ENCODE measurements around the gene PPM1D. TPM values are rescaled to one million over a fixed set of nuclear protein-coding genes. Genes with fewer than 3 reads are reported as not detected.

The PPM1D gene
- total RNA-seq, 1 experiment from 2014 or later, result 10.4 TPM

DNA sequence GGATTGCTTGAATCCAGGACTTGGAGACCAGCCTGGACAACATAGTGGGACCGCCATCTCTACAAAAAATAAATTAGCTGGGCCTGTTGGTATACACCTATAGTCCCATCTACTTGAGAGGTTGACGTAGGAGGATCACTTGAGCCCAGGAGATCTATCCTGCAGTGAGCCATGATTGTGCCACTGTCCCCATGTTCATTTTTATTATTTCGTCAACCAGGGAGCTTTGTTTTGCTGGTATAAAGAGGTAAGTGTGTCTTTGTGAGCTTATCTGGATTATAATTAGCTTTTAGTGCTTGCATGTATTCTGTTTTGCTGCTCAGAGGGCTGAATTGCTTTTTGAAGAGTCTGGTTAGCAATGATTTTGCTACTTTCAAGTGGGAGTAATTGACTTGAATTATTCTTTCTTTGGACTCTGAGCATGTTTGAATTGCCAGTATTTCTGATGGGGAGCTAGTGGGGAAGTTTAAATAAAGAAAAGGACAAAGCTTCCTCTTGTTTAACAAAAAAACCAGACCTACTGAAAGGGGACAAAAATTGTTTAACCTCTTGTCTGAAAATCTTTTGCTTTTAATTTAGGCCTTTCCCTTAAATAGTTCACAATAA is 46.0 kb downstream of the PPM1D start:
- ChIA-PET POLR2A (ENCODE audit: unreplicated experiment) (interaction anchor here (0.5 kb wide), 1 partner anchor 31 kb away, joined by 6 read pairs; the partner anchor contains the start of gene BCAS3), CTCF (interaction anchor here (0.6 kb wide), 1 partner anchor 504 kb away, joined by 15 read pairs; no protein-coding TSS in a partner anchor)
- Histone ChIP-seq H3K27ac (no peak overlapping the region), H3K4me1 (replicated peaks; ENCODE audit: insufficient read depth) (peaks cover 6% of the 10 kb centered on the region; the same call in 1 of the 2 replicates), H3K9me3 (ENCODE audit: insufficient read depth, low read depth) (no peaks in the 10 kb centered on the region), H3K4me3 (no peak overlapping the region), H3K9me2 (ENCODE audit: insufficient read depth) (no peaks in the 10 kb centered on the region), H3K79me2 (ENCODE audit: low read depth) (0 out of 2 replicates have a peak, but pooled peaks cover 5% of the 10 kb centered on the region), H3F3A (ENCODE audit: insufficient read depth, low read depth) (0 out of 2 replicates have a peak, but pooled peaks cover under 1% of the 10 kb centered on the region), H4K20me1 (ENCODE audit: insufficient read depth) (peaks cover 2% of the 10 kb centered on the region; the same call in 1 of the 2 replicates), H3K27me3 (ENCODE audit: insufficient read depth, low read depth) (no peaks in the 10 kb centered on the region), H3K4me2 (no peak overlapping the region), H2AFZ (no peak overlapping the region), H3K36me3 (ENCODE audit: low read depth) (no peaks in the 10 kb centered on the region)
- TF ChIP-seq CTCF (conservative IDR thresholded peaks at IDR 0.05) (no peak), EZH2 (IDR thresholded peaks at IDR 0.05; ENCODE audit: low read depth) (no peak)
- intact Hi-C loops (cut with micrococcal nuclease; ENCODE audit: unreplicated experiment), result no loop called here
- no peak for DNase-seq
- BruUV-seq (replicated peaks), result no TSS peak

GRCh38 chr17:60646701-60647100 is 46.7 kb downstream of the PPM1D start:
- Histone ChIP-seq H3K4me3 (no peak overlapping the region), H3K27ac (no peak overlapping the region), H3K27me3 (ENCODE audit: insufficient read depth, low read depth) (no peaks in the 10 kb centered on the region), H3K9me2 (ENCODE audit: insufficient read depth) (no peaks in the 10 kb centered on the region), H3K4me1 (replicated peaks; ENCODE audit: insufficient read depth) (peaks cover 4% of the 10 kb centered on the region; the same call in 1 of the 2 replicates), H2AFZ (no peak overlapping the region), H3K9me3 (ENCODE audit: insufficient read depth, low read depth) (no peaks in the 10 kb centered on the region), H4K20me1 (ENCODE audit: insufficient read depth) (no peaks in the 10 kb centered on the region), H3K36me3 (ENCODE audit: low read depth) (no peaks in the 10 kb centered on the region), H3K79me2 (ENCODE audit: low read depth) (0 out of 2 replicates have a peak, but pooled peaks cover 5% of the 10 kb centered on the region), H3F3A (ENCODE audit: insufficient read depth, low read depth) (no peaks in the 10 kb centered on the region), H3K4me2 (no peak overlapping the region)
- intact Hi-C loops (cut with micrococcal nuclease; ENCODE audit: unreplicated experiment), result no loop called here
- ChIA-PET CTCF (no interaction called here), POLR2A (ENCODE audit: unreplicated experiment) (interaction anchor here (0.5 kb wide), 1 partner anchor 31 kb away, joined by 6 read pairs; the partner anchor contains the start of gene BCAS3)
- DNase-seq, result no peak
- TF ChIP-seq EZH2 (IDR thresholded peaks at IDR 0.05; ENCODE audit: low read depth) (no peak), CTCF (conservative IDR thresholded peaks at IDR 0.05) (no peak)
- no TSS peak for BruUV-seq (replicated peaks)

- Histone ChIP-seq H3K79me2 (ENCODE audit: low read depth) (0 out of 2 replicates have a peak, but pooled peaks cover 5% of the 10 kb centered on the region), H3K27me3 (ENCODE audit: insufficient read depth, low read depth) (no peaks in the 10 kb centered on the region), H3K27ac (no peak overlapping the region), H3F3A (ENCODE audit: insufficient read depth, low read depth) (peaks cover under 1% of the 10 kb centered on the region; the same call in 1 of the 2 replicates), H3K9me3 (ENCODE audit: insufficient read depth, low read depth) (no peaks in the 10 kb centered on the region), H4K20me1 (ENCODE audit: insufficient read depth) (no peaks in the 10 kb centered on the region), H2AFZ (no peak overlapping the region), H3K9me2 (ENCODE audit: insufficient read depth) (no peaks in the 10 kb centered on the region), H3K36me3 (ENCODE audit: low read depth) (no peaks in the 10 kb centered on the region), H3K4me1 (replicated peaks; ENCODE audit: insufficient read depth) (no peaks in the 10 kb centered on the region), H3K4me2 (no peak overlapping the region), H3K4me3 (no peak overlapping the region)
- no TSS peak for BruUV-seq (replicated peaks)
- no peak for DNase-seq
- ChIA-PET CTCF (no interaction called here), POLR2A (ENCODE audit: unreplicated experiment) (no interaction called here)
- intact Hi-C loops (cut with micrococcal nuclease; ENCODE audit: unreplicated experiment), result no loop called here
- TF ChIP-seq CTCF (conservative IDR thresholded peaks at IDR 0.05) (no peak), EZH2 (IDR thresholded peaks at IDR 0.05; ENCODE audit: low read depth) (no peak)
Measured at GRCh38 chr17:60647705-60648104, 47.7 kb downstream of the PPM1D start.

Measured in PC-9 (cell line).